ENCODE data around the gene ERICH3.

DNA sequence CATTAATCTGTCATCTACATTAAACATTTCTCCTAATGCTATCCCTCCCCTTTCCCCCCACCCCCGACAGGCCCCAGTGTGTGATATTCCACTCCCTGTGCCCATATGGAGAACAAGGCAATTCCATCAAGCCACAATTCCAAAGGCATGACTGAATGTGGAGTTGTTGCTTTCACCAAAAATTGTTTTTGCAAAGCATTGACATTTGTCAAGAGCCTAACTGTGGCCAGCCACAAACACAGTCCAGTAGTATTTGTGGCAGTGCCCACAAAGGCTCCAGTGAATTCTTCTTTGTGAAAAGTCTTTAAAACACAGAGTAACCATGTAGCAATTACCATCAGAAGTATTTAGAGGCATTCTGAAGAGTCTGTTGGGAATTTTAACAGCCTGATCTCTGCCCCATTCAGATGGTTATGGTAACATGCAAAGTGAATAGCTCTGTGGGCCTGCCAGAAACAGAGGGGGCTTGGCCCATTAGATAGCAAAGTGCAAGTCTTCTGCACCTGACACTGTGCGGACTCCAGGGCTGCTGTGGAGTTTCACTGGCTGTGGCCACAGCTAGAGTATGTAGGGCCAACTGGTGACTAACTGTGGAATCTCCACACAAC lies 149.6 kb downstream of the ERICH3 start:
- TF ChIP-seq, protein P1, sequence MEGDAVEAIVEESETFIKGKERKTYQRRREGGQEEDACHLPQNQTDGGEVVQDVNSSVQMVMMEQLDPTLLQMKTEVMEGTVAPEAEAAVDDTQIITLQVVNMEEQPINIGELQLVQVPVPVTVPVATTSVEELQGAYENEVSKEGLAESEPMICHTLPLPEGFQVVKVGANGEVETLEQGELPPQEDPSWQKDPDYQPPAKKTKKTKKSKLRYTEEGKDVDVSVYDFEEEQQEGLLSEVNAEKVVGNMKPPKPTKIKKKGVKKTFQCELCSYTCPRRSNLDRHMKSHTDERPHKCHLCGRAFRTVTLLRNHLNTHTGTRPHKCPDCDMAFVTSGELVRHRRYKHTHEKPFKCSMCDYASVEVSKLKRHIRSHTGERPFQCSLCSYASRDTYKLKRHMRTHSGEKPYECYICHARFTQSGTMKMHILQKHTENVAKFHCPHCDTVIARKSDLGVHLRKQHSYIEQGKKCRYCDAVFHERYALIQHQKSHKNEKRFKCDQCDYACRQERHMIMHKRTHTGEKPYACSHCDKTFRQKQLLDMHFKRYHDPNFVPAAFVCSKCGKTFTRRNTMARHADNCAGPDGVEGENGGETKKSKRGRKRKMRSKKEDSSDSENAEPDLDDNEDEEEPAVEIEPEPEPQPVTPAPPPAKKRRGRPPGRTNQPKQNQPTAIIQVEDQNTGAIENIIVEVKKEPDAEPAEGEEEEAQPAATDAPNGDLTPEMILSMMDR (optimal IDR thresholded peaks at IDR 0.05 in 1 of 3, IDR thresholded peaks at IDR 0.05 in 1 of 3, conservative IDR thresholded peaks at IDR 0.05 in 1 of 3; ENCODE audit: extremely low read depth in 1 of 3, insufficient read depth in 2 of 3, low read length in 3 of 3) = no peak
- no peak for TF ChIP-seq EZH2 (IDR thresholded peaks at IDR 0.05; ENCODE audit: low read length)

Data from keratinocyte (primary cell).